Fibroblast of mammary gland (primary cell): ENCODE measurements around the gene RBBP4.

Experiments used
- DNase-seq: peaks from one replicate; pipeline ENCODE4 v3.0.0-alpha.2; 2010; ENCODE audit warnings: low read depth
- H3K4me3 ChIP-seq: 2 replicates; pipeline ENCODE4 v1.5.1; 2011; ENCODE audit warnings: low read depth, mild to moderate bottlenecking, low read length, moderate library complexity; ENCODE audit not compliant: control insufficient read depth
- CTCF ChIP-seq: conservative IDR thresholded peaks from 2 replicates; pipeline ENCODE4 v1.5.1; 2011; ENCODE audit warnings: low read depth, low read length, inconsistent platforms; ENCODE audit not compliant: control insufficient read depth, insufficient read depth

Gene RBBP4

GRCh38 chr1:32715901-32716311, 64.9 kb downstream of the RBBP4 start:
- DNase-seq, result no peak
- H3K4me3 ChIP-seq, result no peak overlapping the region
- no peak for TF ChIP-seq CTCF

GRCh38 chr1:32716312-32717148, 65.5 kb downstream of the RBBP4 start:
- no peak for DNase-seq
- no peak overlapping the region for H3K4me3 ChIP-seq
- TF ChIP-seq CTCF, result no peak

GRCh38 chr1:32717503-32717902, 66.5 kb downstream of the RBBP4 start:
- no peak overlapping the region for H3K4me3 ChIP-seq
- DNase-seq, result no peak
- TF ChIP-seq CTCF, result no peak

GRCh38 chr1:32718036-32718435, 67.0 kb downstream of the RBBP4 start:
- H3K4me3 ChIP-seq, result no peak overlapping the region
- no peak for DNase-seq

GRCh38 chr1:32718527-32718926, 67.5 kb downstream of the RBBP4 start:
- TF ChIP-seq CTCF, result no peak
- no peak for DNase-seq
- no peak overlapping the region for H3K4me3 ChIP-seq

More at GRCh38 chr1:32718036-32718435, 67.0 kb downstream of the RBBP4 start:
- TF ChIP-seq CTCF, result no peak

GRCh38 chr1:32719681-32720275, 68.8 kb downstream of the RBBP4 start:
- no peak overlapping the region for H3K4me3 ChIP-seq
- no peak for TF ChIP-seq CTCF
- no peak for DNase-seq
